ENCODE data around the gene PABPC3.

The PABPC3 gene
- 0 reads per million in 2 donors for total RNA-seq

- no peak for DNase-seq
Measured at GRCh38 chr13:25095851-25096453, at the start of gene PABPC3. PABPC3 (plus strand) TSS chr13:25096136; CDS start chr13:25096199, 63 bp downstream.

GRCh38 chr13:25046274-25046984 lies 49.5 kb upstream of the PABPC3 start:
- DNase-seq, result no peak

- DNase-seq, result no peak
Measured at GRCh38 chr13:25046985-25047511, 48.9 kb upstream of the PABPC3 start.

GRCh38 chr13:25051065-25051464 lies 44.9 kb upstream of the PABPC3 start:
- no peak for DNase-seq

- no peak for DNase-seq
Measured at GRCh38 chr13:25059166-25059565, 36.8 kb upstream of the PABPC3 start.

GRCh38 chr13:25059958-25060357 lies 36.0 kb upstream of the PABPC3 start:
- DNase-seq, result no peak

GRCh38 chr13:25062479-25062878 lies 33.5 kb upstream of the PABPC3 start:
- DNase-seq, result no peak

GRCh38 chr13:25064396-25064795 lies 31.5 kb upstream of the PABPC3 start:
- no peak for DNase-seq

GRCh38 chr13:25065974-25066770 lies 29.8 kb upstream of the PABPC3 start:
- no peak for DNase-seq

- DNase-seq, result no peak
Measured at GRCh38 chr13:25067064-25067463, 28.9 kb upstream of the PABPC3 start.

- no peak for DNase-seq
Measured at GRCh38 chr13:25068810-25069209, 27.1 kb upstream of the PABPC3 start.

- no peak for DNase-seq
Measured at GRCh38 chr13:25069236-25069635, 26.7 kb upstream of the PABPC3 start.

GRCh38 chr13:25069911-25070310 lies 26.0 kb upstream of the PABPC3 start:
- no peak for DNase-seq

GRCh38 chr13:25080773-25081172 lies 15.2 kb upstream of the PABPC3 start:
- DNase-seq, result no peak

GRCh38 chr13:25084096-25084495 lies 11.8 kb upstream of the PABPC3 start:
- no peak for DNase-seq

- no peak for DNase-seq
Measured at GRCh38 chr13:25085125-25085742, 10.7 kb upstream of the PABPC3 start.

GRCh38 chr13:25088562-25089221 lies 7.2 kb upstream of the PABPC3 start:
- DNase-seq, result no peak

GRCh38 chr13:25097426-25097825 lies 1.5 kb downstream of the PABPC3 start:
- DNase-seq, result no peak

GRCh38 chr13:25103711-25104110 lies 7.8 kb downstream of the PABPC3 start:
- no peak for DNase-seq

- DNase-seq, result no peak
Measured at GRCh38 chr13:25109341-25109740, 13.4 kb downstream of the PABPC3 start.

GRCh38 chr13:25110956-25111584 lies 15.1 kb downstream of the PABPC3 start:
- no peak for DNase-seq

GRCh38 chr13:25111585-25111956 lies 15.6 kb downstream of the PABPC3 start:
- DNase-seq, result no peak

Data from T-helper 9 cell (primary cell).